Measurements from ENCODE around the gene NEDD4L.

NEDD4L gene

GRCh38 chr18:58172031-58172430 is 128.0 kb downstream of the NEDD4L start:
- H3K9me3 ChIP-seq (ENCODE audit: control insufficient read depth, low read length): no peaks in the 10 kb centered on the region
- H3K4me1 ChIP-seq (ENCODE audit: control insufficient read depth, insufficient read depth, low read length): peaks cover 23% of the 10 kb centered on the region
- no peak overlapping the region for H3K4me3 ChIP-seq (ENCODE audit: low read length)
- H3K27me3 ChIP-seq (ENCODE audit: control insufficient read depth, insufficient read depth, low read length): no peaks in the 10 kb centered on the region
- no peak overlapping the region for H3K9ac ChIP-seq (ENCODE audit: low read length)
- no peaks in the 10 kb centered on the region for H3K36me3 ChIP-seq (ENCODE audit: control insufficient read depth, insufficient read depth, low read length)

DNA sequence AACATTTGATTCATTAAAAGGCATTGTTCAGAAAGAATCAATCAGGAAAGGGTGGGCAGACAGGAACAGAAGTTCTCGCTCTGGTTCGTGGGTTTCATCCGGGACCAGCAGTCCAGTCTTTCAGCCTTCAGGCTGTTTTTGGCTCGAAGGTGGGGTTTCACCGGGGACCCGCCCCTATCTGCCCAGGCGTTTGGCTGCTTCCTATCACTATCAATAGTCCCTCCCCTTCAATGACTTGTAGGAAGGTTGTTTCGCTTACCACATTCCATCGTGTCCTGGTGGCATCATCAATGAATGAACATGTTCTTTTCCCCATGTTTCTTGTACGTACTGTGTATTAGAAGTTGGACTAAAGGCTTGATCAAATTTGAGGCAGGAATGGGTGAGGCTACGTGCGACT is 130.3 kb downstream of the NEDD4L start:
- Histone ChIP-seq H3K4me1 (ENCODE audit: control insufficient read depth, insufficient read depth, low read length) (peaks cover 41% of the 10 kb centered on the region), H3K27me3 (ENCODE audit: control insufficient read depth, insufficient read depth, low read length) (no peaks in the 10 kb centered on the region)

GRCh38 chr18:58175122-58175785 is 131.2 kb downstream of the NEDD4L start:
- H3K36me3 ChIP-seq (ENCODE audit: control insufficient read depth, insufficient read depth, low read length): no peaks in the 10 kb centered on the region
- H3K4me3 ChIP-seq (ENCODE audit: low read length): no peak overlapping the region
- no peaks in the 10 kb centered on the region for H3K27me3 ChIP-seq (ENCODE audit: control insufficient read depth, insufficient read depth, low read length)
- no peak overlapping the region for H3K9ac ChIP-seq (ENCODE audit: low read length)
- H3K4me1 ChIP-seq (ENCODE audit: control insufficient read depth, insufficient read depth, low read length): peaks cover 44% of the 10 kb centered on the region
- no peaks in the 10 kb centered on the region for H3K9me3 ChIP-seq (ENCODE audit: control insufficient read depth, low read length)

More for the DNA sequence above, 130.3 kb downstream of the NEDD4L start:
- Histone ChIP-seq H3K4me3 (ENCODE audit: low read length) (no peak overlapping the region), H3K9me3 (ENCODE audit: control insufficient read depth, low read length) (no peaks in the 10 kb centered on the region), H3K36me3 (ENCODE audit: control insufficient read depth, insufficient read depth, low read length) (no peaks in the 10 kb centered on the region), H3K9ac (ENCODE audit: low read length) (no peak overlapping the region)

DNA sequence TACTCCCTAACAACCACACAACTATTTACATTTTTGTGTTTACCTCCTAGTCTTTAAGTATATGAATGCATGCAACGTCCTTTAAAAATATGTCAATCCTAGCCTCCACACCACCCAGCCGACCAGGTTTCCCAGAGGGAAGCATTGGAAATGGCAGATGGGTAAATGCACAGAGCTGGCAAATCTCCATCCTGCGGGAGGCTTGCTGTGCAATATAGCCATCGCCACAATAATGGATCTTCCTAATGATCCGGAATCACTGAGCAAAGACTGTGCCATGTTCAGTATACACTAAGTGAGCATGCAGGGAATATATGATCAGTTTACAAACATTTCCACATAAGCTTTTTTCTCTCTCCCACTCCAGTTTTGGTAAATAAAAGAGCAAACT is 131.8 kb downstream of the NEDD4L start:
- H3K9me3 ChIP-seq (ENCODE audit: control insufficient read depth, low read length): no peaks in the 10 kb centered on the region
- H3K4me3 ChIP-seq (ENCODE audit: low read length): no peak overlapping the region
- no peaks in the 10 kb centered on the region for H3K36me3 ChIP-seq (ENCODE audit: control insufficient read depth, insufficient read depth, low read length)
- no peaks in the 10 kb centered on the region for H3K27me3 ChIP-seq (ENCODE audit: control insufficient read depth, insufficient read depth, low read length)
- no peak overlapping the region for H3K9ac ChIP-seq (ENCODE audit: low read length)
- peaks cover 49% of the 10 kb centered on the region for H3K4me1 ChIP-seq (ENCODE audit: control insufficient read depth, insufficient read depth, low read length)

GRCh38 chr18:58177004-58177717 is 133.1 kb downstream of the NEDD4L start:
- Histone ChIP-seq H3K4me3 (ENCODE audit: low read length) (no peak overlapping the region), H3K9ac (ENCODE audit: low read length) (no peak overlapping the region), H3K9me3 (ENCODE audit: control insufficient read depth, low read length) (no peaks in the 10 kb centered on the region), H3K36me3 (ENCODE audit: control insufficient read depth, insufficient read depth, low read length) (no peaks in the 10 kb centered on the region), H3K27me3 (ENCODE audit: control insufficient read depth, insufficient read depth, low read length) (no peaks in the 10 kb centered on the region), H3K4me1 (ENCODE audit: control insufficient read depth, insufficient read depth, low read length) (peaks cover 49% of the 10 kb centered on the region)

GRCh38 chr18:58177896-58178470 is 134.0 kb downstream of the NEDD4L start:
- Histone ChIP-seq H3K9me3 (ENCODE audit: control insufficient read depth, low read length) (no peaks in the 10 kb centered on the region), H3K4me3 (ENCODE audit: low read length) (no peak overlapping the region), H3K4me1 (ENCODE audit: control insufficient read depth, insufficient read depth, low read length) (peaks cover 53% of the 10 kb centered on the region), H3K27me3 (ENCODE audit: control insufficient read depth, insufficient read depth, low read length) (no peaks in the 10 kb centered on the region), H3K36me3 (ENCODE audit: control insufficient read depth, insufficient read depth, low read length) (no peaks in the 10 kb centered on the region), H3K9ac (ENCODE audit: low read length) (no peak overlapping the region)

- H3K36me3 ChIP-seq (ENCODE audit: control insufficient read depth, insufficient read depth, low read length): no peaks in the 10 kb centered on the region
- H3K9ac ChIP-seq (ENCODE audit: low read length): no peak overlapping the region
- peaks cover 58% of the 10 kb centered on the region for H3K4me1 ChIP-seq (ENCODE audit: control insufficient read depth, insufficient read depth, low read length)
- no peaks in the 10 kb centered on the region for H3K27me3 ChIP-seq (ENCODE audit: control insufficient read depth, insufficient read depth, low read length)
- no peaks in the 10 kb centered on the region for H3K9me3 ChIP-seq (ENCODE audit: control insufficient read depth, low read length)
- no peak overlapping the region for H3K4me3 ChIP-seq (ENCODE audit: low read length)
Observed at GRCh38 chr18:58178511-58178910, 134.5 kb downstream of the NEDD4L start.

DNA sequence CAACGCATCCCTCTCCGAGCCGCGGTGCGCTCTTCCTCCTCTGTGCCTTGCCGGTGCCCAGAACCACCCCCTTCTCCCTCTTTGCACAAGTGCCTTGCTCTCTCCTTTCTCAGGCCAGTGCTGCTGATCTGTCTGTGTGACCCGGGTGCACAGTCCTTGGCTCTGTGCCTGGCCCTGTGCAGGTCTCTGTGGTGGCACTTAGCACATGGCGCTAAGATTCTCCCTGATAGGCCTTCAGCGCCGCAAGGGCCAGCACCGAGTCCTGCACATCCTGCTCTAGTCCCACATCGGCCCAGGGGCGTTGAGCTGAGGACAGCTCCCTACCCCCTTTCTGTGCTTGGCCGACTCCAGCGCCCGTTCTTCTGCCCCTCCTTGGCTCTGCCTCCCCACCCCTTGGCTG is 136.1 kb downstream of the NEDD4L start:
- Histone ChIP-seq H3K9ac (ENCODE audit: low read length) (no peak overlapping the region), H3K36me3 (ENCODE audit: control insufficient read depth, insufficient read depth, low read length) (no peaks in the 10 kb centered on the region), H3K9me3 (ENCODE audit: control insufficient read depth, low read length) (no peaks in the 10 kb centered on the region), H3K4me1 (ENCODE audit: control insufficient read depth, insufficient read depth, low read length) (peaks cover 53% of the 10 kb centered on the region), H3K4me3 (ENCODE audit: low read length) (no peak overlapping the region), H3K27me3 (ENCODE audit: control insufficient read depth, insufficient read depth, low read length) (no peaks in the 10 kb centered on the region)

- Histone ChIP-seq H3K9me3 (ENCODE audit: control insufficient read depth, low read length) (no peaks in the 10 kb centered on the region), H3K4me3 (ENCODE audit: low read length) (no peak overlapping the region), H3K36me3 (ENCODE audit: control insufficient read depth, insufficient read depth, low read length) (no peaks in the 10 kb centered on the region), H3K4me1 (ENCODE audit: control insufficient read depth, insufficient read depth, low read length) (peaks cover 46% of the 10 kb centered on the region), H3K9ac (ENCODE audit: low read length) (no peak overlapping the region), H3K27me3 (ENCODE audit: control insufficient read depth, insufficient read depth, low read length) (no peaks in the 10 kb centered on the region)
Observed at GRCh38 chr18:58180738-58181353, 136.8 kb downstream of the NEDD4L start.

GRCh38 chr18:58181988-58182387 is 138.0 kb downstream of the NEDD4L start:
- no peaks in the 10 kb centered on the region for H3K36me3 ChIP-seq (ENCODE audit: control insufficient read depth, insufficient read depth, low read length)
- H3K4me3 ChIP-seq (ENCODE audit: low read length): no peak overlapping the region

DNA sequence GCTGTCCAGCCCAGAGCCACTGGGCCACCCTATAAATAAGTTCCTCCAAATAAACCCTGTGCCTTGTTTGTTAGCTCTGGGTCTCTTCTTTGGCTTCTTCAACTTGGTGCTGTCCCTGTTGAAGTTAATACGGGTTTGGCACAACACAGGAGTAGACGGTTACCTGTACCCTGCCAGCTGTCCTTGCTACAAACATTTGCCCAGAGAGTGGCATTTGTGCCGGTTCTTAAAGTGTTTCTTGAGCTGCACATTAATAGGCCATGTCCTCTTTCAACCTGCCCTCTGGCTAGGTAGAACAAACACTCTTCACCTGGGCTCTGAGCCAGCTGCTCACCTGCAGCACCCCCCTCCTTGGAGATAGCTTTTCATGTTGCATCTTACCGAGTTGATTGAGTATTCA is 139.2 kb downstream of the NEDD4L start:
- Histone ChIP-seq H3K9me3 (ENCODE audit: control insufficient read depth, low read length) (no peaks in the 10 kb centered on the region), H3K9ac (ENCODE audit: low read length) (no peak overlapping the region), H3K4me3 (ENCODE audit: low read length) (no peak overlapping the region), H3K36me3 (ENCODE audit: control insufficient read depth, insufficient read depth, low read length) (no peaks in the 10 kb centered on the region), H3K27me3 (ENCODE audit: control insufficient read depth, insufficient read depth, low read length) (no peaks in the 10 kb centered on the region), H3K4me1 (ENCODE audit: control insufficient read depth, insufficient read depth, low read length) (peaks cover 27% of the 10 kb centered on the region)

More at GRCh38 chr18:58181988-58182387, 138.0 kb downstream of the NEDD4L start:
- no peak overlapping the region for H3K9ac ChIP-seq (ENCODE audit: low read length)
- no peaks in the 10 kb centered on the region for H3K9me3 ChIP-seq (ENCODE audit: control insufficient read depth, low read length)
- H3K27me3 ChIP-seq (ENCODE audit: control insufficient read depth, insufficient read depth, low read length): no peaks in the 10 kb centered on the region
- H3K4me1 ChIP-seq (ENCODE audit: control insufficient read depth, insufficient read depth, low read length): peaks cover 35% of the 10 kb centered on the region
